Measurements from ENCODE around the gene IER2. TPM values are rescaled to one million over a fixed set of nuclear protein-coding genes. Genes with fewer than 3 reads are reported as not detected.

The IER2 gene
- total RNA-seq, 1 experiment from 2014 or later, result 72.0 TPM

- POLR2A ChIA-PET, result no interaction called here
- no peaks in the 10 kb centered on the region for H3K27me3 Mint-ChIP-seq (ENCODE audit: insufficient read depth, unreplicated experiment)
- H3K4me3 Mint-ChIP-seq (ENCODE audit: unreplicated experiment), result no peak overlapping the region
- Histone ChIP-seq H3K4me1 (no peaks in the 10 kb centered on the region), H3K27me3 (replicated peaks; ENCODE audit: control insufficient read depth, insufficient read depth, low read length) (no peaks in the 10 kb centered on the region), H3K4me3 (ENCODE audit: low read depth, low read length) (no peak overlapping the region), H3K36me3 (ENCODE audit: control insufficient read depth, insufficient read depth, low read length) (peaks cover 1% of the 10 kb centered on the region; the same call in 1 of the 2 replicates), H3K9me3 (no peaks in the 10 kb centered on the region)
- TF ChIP-seq CTCF (IDR thresholded peaks at IDR 0.05; ENCODE audit: insufficient read depth in 1 of 2, low read depth in 1 of 2, low read length in 1 of 2, severe bottlenecking in 1 of 2, unreplicated experiment in 1 of 2), result no peak
- no peaks in the 10 kb centered on the region for H3K4me1 Mint-ChIP-seq (ENCODE audit: low read depth, unreplicated experiment)
- no peak for DNase-seq
- H3K27ac Mint-ChIP-seq (ENCODE audit: unreplicated experiment), result no peak overlapping the region
- no TSS peak for BruUV-seq (replicated peaks)
- H3K36me3 Mint-ChIP-seq (ENCODE audit: insufficient read depth, unreplicated experiment), result peaks cover 50% of the 10 kb centered on the region
- no peaks in the 10 kb centered on the region for H3K9me3 Mint-ChIP-seq (ENCODE audit: unreplicated experiment)
- intact Hi-C loops (cut with micrococcal nuclease; ENCODE audit: unreplicated experiment), result no loop called here
- CTCF ChIA-PET, result no interaction called here
Measured at GRCh38 chr19:13137290-13137794, 12.9 kb upstream of the IER2 start.

GRCh38 chr19:13138171-13138915 lies 11.9 kb upstream of the IER2 start:
- CTCF ChIA-PET, result no interaction called here
- H3K4me3 ChIP-seq (ENCODE audit: low read depth, low read length), result no peak overlapping the region
- H3K27me3 Mint-ChIP-seq (ENCODE audit: insufficient read depth, unreplicated experiment), result no peaks in the 10 kb centered on the region
- H3K27me3 ChIP-seq (replicated peaks; ENCODE audit: control insufficient read depth, insufficient read depth, low read length), result no peaks in the 10 kb centered on the region
- peaks cover 40% of the 10 kb centered on the region for H3K36me3 Mint-ChIP-seq (ENCODE audit: insufficient read depth, unreplicated experiment)
- intact Hi-C loops (cut with micrococcal nuclease; ENCODE audit: unreplicated experiment), result no loop called here
- TF ChIP-seq CTCF (IDR thresholded peaks at IDR 0.05; ENCODE audit: insufficient read depth in 1 of 2, low read depth in 1 of 2, low read length in 1 of 2, severe bottlenecking in 1 of 2, unreplicated experiment in 1 of 2), result no peak
- POLR2A ChIA-PET, result no interaction called here
- no peak overlapping the region for H3K27ac Mint-ChIP-seq (ENCODE audit: unreplicated experiment)
- DNase-seq, result no peak
- BruUV-seq (replicated peaks), result no TSS peak
- H3K9me3 ChIP-seq, result no peaks in the 10 kb centered on the region
- H3K4me3 Mint-ChIP-seq (ENCODE audit: unreplicated experiment), result no peak overlapping the region
- H3K4me1 Mint-ChIP-seq (ENCODE audit: low read depth, unreplicated experiment), result no peaks in the 10 kb centered on the region
- H3K36me3 ChIP-seq (ENCODE audit: control insufficient read depth, insufficient read depth, low read length), result peaks cover 1% of the 10 kb centered on the region; the same call in 1 of the 2 replicates
- no peaks in the 10 kb centered on the region for H3K9me3 Mint-ChIP-seq (ENCODE audit: unreplicated experiment)
- H3K4me1 ChIP-seq, result peaks cover 3% of the 10 kb centered on the region; the same call in 1 of the 2 replicates

- Histone ChIP-seq H3K27me3 (replicated peaks; ENCODE audit: control insufficient read depth, insufficient read depth, low read length) (no peaks in the 10 kb centered on the region), H3K9me3 (no peaks in the 10 kb centered on the region), H3K4me3 (ENCODE audit: low read depth, low read length) (no peak overlapping the region), H3K36me3 (ENCODE audit: control insufficient read depth, insufficient read depth, low read length) (peaks cover 1% of the 10 kb centered on the region; the same call in 1 of the 2 replicates), H3K4me1 (peaks cover 3% of the 10 kb centered on the region; the same call in 1 of the 2 replicates)
- no peak overlapping the region for H3K27ac Mint-ChIP-seq (ENCODE audit: unreplicated experiment)
- no peaks in the 10 kb centered on the region for H3K9me3 Mint-ChIP-seq (ENCODE audit: unreplicated experiment)
- H3K4me3 Mint-ChIP-seq (ENCODE audit: unreplicated experiment), result no peak overlapping the region
- intact Hi-C loops (cut with micrococcal nuclease; ENCODE audit: unreplicated experiment), result no loop called here
- POLR2A ChIA-PET, result interaction anchor here (0.6 kb wide), 1 partner anchor 137 kb away, joined by 3 read pairs; no protein-coding TSS in a partner anchor
- peaks cover 37% of the 10 kb centered on the region for H3K36me3 Mint-ChIP-seq (ENCODE audit: insufficient read depth, unreplicated experiment)
- no peaks in the 10 kb centered on the region for H3K4me1 Mint-ChIP-seq (ENCODE audit: low read depth, unreplicated experiment)
- CTCF ChIA-PET, result no interaction called here
- no peaks in the 10 kb centered on the region for H3K27me3 Mint-ChIP-seq (ENCODE audit: insufficient read depth, unreplicated experiment)
- no peak for TF ChIP-seq CTCF (IDR thresholded peaks at IDR 0.05; ENCODE audit: insufficient read depth in 1 of 2, low read depth in 1 of 2, low read length in 1 of 2, severe bottlenecking in 1 of 2, unreplicated experiment in 1 of 2)
- no TSS peak for BruUV-seq (replicated peaks)
- no peak for DNase-seq
Measured at GRCh38 chr19:13138916-13139198, 11.4 kb upstream of the IER2 start.

Data from Caco-2 (cell line).